Fibroblast of skin of right quadriceps (primary cell): ENCODE measurements around the gene EPB41L1.
A peak's percentile ranks its signal among the peaks of the same experiment; 100 is the strongest.

Experiments used
- DNase-seq: peaks from one replicate; pipeline ENCODE4 v3.0.0-alpha.2; 2013

The EPB41L1 gene

GRCh38 chr20:36154700-36155628, at the start of gene EPB41L1:
EPB41L1 (plus strand) TSS chr20:36154740; CDS start chr20:36173778, 19,038 bp downstream.
- DNase-seq = no peak

- DNase-seq = no peak
These were observed 49.7 kb upstream of the EPB41L1 start for GRCh38 chr20:36104856-36105255.

- DNase-seq = no peak
These were observed 48.8 kb upstream of the EPB41L1 start for GRCh38 chr20:36105711-36106226.

- DNase-seq = no peak
These were observed 47.9 kb upstream of the EPB41L1 start for GRCh38 chr20:36106606-36107005.

- DNase-seq = no peak
These were observed 46.7 kb upstream of the EPB41L1 start for GRCh38 chr20:36107881-36108280.

GRCh38 chr20:36109251-36109947, 45.1 kb upstream of the EPB41L1 start:
- no peak for DNase-seq

GRCh38 chr20:36110994-36111393, 43.5 kb upstream of the EPB41L1 start:
- DNase-seq = no peak

- no peak for DNase-seq
These were observed 42.4 kb upstream of the EPB41L1 start for GRCh38 chr20:36112112-36112511.

- DNase-seq = no peak
These were observed 41.5 kb upstream of the EPB41L1 start for GRCh38 chr20:36113036-36113435.

GRCh38 chr20:36113566-36114250, 40.8 kb upstream of the EPB41L1 start:
- no peak for DNase-seq

GRCh38 chr20:36114707-36115106, 39.8 kb upstream of the EPB41L1 start:
- DNase-seq = no peak

- DNase-seq = no peak
These were observed 38.6 kb upstream of the EPB41L1 start for GRCh38 chr20:36115925-36116324.

GRCh38 chr20:36116807-36117441, 37.6 kb upstream of the EPB41L1 start:
- DNase-seq = peak; percentile 92

- DNase-seq = no peak
These were observed 36.9 kb upstream of the EPB41L1 start for GRCh38 chr20:36117638-36118037.

- no peak for DNase-seq
These were observed 36.2 kb upstream of the EPB41L1 start for GRCh38 chr20:36118371-36118770.

- DNase-seq = no peak
These were observed 35.0 kb upstream of the EPB41L1 start for GRCh38 chr20:36119537-36119936.

GRCh38 chr20:36120241-36120640, 34.3 kb upstream of the EPB41L1 start:
- DNase-seq = no peak

GRCh38 chr20:36120991-36121390, 33.5 kb upstream of the EPB41L1 start:
- DNase-seq = no peak

GRCh38 chr20:36121981-36122930, 32.3 kb upstream of the EPB41L1 start:
- no peak for DNase-seq

GRCh38 chr20:36122931-36123288, 31.6 kb upstream of the EPB41L1 start:
- no peak for DNase-seq

- no peak for DNase-seq
These were observed 29.4 kb upstream of the EPB41L1 start for GRCh38 chr20:36125097-36125496.
